ENCODE measurements around the gene PIK3CB.

DNA sequence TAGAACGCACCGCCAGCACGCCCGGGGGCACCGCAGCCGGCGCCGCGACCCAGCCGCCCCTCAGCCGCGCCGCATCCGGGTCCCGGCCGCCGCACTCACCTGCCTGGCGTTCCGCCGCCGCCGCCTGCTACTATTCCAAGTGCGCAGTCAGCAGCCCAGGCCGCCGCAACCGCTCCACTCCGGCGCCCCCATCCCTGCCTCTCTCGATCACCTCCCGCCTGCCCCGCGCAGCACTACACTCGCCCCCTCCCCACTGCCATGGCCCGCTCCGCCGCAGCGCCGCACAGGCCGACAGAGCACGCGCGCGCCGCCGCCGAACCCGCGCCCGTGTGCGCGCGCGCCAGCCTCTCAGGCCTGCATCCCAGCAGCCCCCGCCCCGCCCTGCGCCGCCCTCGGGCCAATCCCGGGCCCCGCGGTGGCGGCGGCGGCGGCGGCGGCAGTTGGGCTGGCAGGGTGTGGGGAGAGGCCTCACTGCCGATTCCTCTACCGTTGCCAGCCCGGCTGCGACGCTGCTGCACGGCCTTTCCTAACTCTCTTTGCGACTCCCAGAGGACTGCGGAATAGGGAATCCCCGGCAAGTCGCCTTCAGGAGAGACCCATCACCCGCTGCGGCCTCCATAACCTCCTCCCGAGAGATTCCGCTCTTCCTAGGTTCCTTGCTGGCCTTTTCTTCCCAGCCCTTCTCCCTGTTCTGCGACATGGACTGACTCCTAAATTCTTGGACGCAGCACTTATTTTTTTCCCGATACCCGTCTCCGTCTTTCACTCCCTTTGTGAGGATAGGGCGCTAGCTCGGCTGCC is at the start of gene PIK3CB:
- TF ChIP-seq, protein P1, sequence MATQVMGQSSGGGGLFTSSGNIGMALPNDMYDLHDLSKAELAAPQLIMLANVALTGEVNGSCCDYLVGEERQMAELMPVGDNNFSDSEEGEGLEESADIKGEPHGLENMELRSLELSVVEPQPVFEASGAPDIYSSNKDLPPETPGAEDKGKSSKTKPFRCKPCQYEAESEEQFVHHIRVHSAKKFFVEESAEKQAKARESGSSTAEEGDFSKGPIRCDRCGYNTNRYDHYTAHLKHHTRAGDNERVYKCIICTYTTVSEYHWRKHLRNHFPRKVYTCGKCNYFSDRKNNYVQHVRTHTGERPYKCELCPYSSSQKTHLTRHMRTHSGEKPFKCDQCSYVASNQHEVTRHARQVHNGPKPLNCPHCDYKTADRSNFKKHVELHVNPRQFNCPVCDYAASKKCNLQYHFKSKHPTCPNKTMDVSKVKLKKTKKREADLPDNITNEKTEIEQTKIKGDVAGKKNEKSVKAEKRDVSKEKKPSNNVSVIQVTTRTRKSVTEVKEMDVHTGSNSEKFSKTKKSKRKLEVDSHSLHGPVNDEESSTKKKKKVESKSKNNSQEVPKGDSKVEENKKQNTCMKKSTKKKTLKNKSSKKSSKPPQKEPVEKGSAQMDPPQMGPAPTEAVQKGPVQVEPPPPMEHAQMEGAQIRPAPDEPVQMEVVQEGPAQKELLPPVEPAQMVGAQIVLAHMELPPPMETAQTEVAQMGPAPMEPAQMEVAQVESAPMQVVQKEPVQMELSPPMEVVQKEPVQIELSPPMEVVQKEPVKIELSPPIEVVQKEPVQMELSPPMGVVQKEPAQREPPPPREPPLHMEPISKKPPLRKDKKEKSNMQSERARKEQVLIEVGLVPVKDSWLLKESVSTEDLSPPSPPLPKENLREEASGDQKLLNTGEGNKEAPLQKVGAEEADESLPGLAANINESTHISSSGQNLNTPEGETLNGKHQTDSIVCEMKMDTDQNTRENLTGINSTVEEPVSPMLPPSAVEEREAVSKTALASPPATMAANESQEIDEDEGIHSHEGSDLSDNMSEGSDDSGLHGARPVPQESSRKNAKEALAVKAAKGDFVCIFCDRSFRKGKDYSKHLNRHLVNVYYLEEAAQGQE (IDR thresholded peaks at IDR 0.05; ENCODE audit: borderline replicate concordance): peak; percentile 87
- TF ChIP-seq, protein P2, sequence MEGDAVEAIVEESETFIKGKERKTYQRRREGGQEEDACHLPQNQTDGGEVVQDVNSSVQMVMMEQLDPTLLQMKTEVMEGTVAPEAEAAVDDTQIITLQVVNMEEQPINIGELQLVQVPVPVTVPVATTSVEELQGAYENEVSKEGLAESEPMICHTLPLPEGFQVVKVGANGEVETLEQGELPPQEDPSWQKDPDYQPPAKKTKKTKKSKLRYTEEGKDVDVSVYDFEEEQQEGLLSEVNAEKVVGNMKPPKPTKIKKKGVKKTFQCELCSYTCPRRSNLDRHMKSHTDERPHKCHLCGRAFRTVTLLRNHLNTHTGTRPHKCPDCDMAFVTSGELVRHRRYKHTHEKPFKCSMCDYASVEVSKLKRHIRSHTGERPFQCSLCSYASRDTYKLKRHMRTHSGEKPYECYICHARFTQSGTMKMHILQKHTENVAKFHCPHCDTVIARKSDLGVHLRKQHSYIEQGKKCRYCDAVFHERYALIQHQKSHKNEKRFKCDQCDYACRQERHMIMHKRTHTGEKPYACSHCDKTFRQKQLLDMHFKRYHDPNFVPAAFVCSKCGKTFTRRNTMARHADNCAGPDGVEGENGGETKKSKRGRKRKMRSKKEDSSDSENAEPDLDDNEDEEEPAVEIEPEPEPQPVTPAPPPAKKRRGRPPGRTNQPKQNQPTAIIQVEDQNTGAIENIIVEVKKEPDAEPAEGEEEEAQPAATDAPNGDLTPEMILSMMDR (IDR thresholded peaks at IDR 0.05; ENCODE audit: poor library complexity, severe bottlenecking): peak; percentile 63
